NCI-H187 (cell line): ENCODE data around the gene ARF1.
"Not testable (repeated sequence)": the region's sequence is repeated elsewhere in the genome, so short reads cannot be mapped to it uniquely, and the experiment has no call there.

Experiments used
- DNase-seq, 2 experiments: peaks; one replicate each; lab custom pipeline; 2025; lab: John Stamatoyannopoulos, UW

Gene ARF1

GRCh38 chr1:228102791-228103620 lies 20.5 kb downstream of the ARF1 start, which contains the start of gene C1orf35:
TSS of gene C1orf35 (minus strand) at chr1:228103325. CDS start at chr1:228103227, 98 bp downstream.
- peak; percentile 14 to 66 for DNase-seq

- no peak for DNase-seq
Observed at GRCh38 chr1:228104526-228105269, 22.2 kb downstream of the ARF1 start.

- no peak for DNase-seq
Observed at GRCh38 chr1:228105270-228105995, 22.9 kb downstream of the ARF1 start.

- no peak for DNase-seq
Observed at GRCh38 chr1:228105996-228106799, 23.7 kb downstream of the ARF1 start.

GRCh38 chr1:228106800-228107054 lies 24.2 kb downstream of the ARF1 start:
- no peak for DNase-seq

DNA sequence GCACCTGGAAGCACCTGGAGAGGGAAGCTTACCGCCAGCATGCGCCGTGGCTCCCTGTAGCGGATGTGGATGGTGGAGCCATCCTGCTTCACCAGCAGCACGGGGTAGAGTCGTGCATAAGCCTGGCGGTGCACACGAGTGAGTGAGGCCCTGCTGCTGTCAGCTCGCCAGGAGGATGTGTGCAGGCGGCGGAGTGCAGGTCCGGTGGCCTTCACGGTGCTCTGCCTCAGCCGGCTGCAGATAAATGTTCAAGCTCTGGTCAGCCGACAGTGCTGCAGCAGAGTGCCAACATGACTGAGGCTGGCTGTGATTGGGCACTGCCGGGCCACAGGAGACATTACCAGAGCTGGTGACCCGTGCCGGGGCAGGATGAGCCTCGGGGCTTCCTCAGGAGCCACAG lies 25.1 kb downstream of the ARF1 start:
- DNase-seq = no peak

DNA sequence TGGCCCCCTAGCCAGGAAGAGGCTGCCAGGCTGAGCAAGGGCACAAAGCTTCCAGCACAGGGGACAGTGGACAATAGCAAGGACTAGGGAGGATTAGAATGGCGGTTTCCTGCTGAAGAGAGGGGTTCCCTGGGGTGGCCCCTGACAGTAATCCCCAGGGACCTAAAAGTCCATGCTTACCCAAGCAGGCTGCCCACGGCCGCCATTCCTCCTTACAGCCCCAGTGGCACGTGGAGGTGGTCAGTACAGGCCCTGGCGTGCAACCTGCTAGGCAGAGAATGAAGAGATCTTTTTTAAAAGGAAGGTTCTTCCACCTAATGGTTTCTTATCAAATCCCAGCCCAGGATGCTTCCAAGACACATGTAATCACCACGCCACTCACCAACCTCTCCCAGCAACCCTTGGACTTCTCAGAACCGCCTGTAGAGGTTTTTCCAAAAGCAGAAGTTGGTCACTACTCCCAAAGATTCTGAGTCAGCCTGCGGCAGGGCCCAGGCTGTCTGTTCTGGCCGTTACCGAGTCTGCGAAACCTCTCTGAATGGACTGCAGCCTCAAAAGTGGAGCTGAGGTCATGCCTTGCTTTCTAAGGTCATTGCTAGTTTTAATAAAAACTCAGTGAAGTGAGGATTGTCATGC lies 25.7 kb downstream of the ARF1 start:
- DNase-seq = no peak

DNA sequence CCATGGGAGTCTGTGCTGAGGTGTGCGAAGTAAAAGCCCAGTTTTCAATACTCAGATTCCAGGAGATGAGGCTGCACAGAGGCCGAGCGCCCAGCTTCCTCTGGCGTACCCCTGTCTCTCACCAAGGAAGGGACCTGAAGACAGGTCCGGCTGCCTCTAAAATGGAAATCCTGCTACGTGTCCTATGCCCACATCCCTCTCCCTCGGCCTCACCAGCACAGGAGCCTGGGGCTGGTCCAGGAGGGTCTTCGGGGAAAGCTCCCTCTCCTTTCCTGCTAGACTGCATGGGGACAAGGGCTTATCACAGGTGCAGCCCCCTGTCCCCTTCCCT lies 26.2 kb downstream of the ARF1 start:
- no peak for DNase-seq

DNA sequence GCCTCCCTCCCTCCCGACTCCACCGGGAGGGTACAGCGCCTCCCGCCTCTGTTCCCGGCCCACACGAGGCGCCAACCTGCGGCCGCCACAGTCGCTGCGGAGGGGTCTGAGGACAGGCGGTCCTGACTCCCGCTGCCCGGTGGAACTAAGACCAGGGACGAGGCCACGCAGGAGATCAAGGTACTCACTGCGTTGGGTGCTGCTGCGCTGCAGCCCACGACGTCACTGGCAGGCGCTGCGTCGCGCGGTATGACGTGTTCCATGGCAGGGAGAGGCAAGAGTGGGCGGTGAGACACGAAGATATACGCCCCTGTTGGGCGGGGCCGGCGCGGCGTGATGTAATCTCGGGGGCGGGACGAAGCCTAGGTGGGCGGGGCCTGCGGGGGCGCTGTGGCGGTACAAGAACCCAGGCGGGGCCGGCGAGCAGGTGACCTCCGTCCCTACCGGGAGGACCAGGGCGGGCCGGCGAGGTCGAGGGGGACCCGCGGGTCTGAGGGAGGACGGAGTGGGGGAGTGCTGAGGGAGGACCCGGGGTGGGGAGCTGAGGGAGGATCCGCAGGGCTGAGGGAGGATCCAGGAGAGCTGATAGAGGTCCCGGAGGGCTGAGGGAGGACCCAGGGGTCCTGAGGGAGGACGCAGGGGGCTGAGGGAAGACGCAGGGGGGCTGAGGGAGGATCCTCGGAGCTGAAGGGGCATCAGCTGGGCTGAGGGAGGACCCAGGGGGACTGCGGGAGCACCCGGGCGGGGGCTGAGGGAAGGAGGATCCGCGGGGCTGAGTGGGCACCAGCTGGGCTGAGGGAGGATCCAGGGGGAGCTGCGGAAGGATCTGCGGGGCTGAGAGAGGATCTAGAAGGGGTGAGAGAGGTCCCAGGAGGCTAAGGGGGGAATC lies 26.8 kb downstream of the ARF1 start, which contains the start of gene MRPL55:
Gene MRPL55 (minus strand): TSS at position 227 of the 889 bp plus-strand sequence. CDS start 1,039 bp downstream, outside the sequence.
- peak; percentile 77 to 80 for DNase-seq

- no peak for DNase-seq
Observed at GRCh38 chr1:228109962-228110488, 27.5 kb downstream of the ARF1 start.

DNA sequence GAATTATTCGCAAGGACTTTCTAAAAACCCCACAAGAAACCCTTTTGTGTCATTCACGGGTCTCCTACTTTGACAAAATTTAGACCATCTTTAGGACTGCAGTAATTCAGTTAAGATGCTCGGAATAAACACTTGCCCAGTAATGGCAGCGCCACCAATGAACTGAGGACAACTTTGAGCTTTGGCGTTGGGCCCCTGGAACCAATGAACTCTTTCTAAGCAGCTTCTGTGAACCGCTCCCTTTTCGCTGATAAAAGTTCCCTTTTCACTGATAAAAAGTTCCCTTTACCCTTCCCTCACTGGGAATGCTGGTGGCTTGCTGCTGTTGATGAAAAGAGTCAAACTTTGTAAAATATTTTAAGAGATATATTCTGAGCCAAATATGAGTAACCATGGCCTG lies 28.0 kb downstream of the ARF1 start:
- DNase-seq = no peak

- not testable (repeated sequence) for DNase-seq
Observed at GRCh38 chr1:228111315-228111714, 28.8 kb downstream of the ARF1 start.

- DNase-seq = no peak
Observed at GRCh38 chr1:228112167-228112566, 29.7 kb downstream of the ARF1 start.

DNA sequence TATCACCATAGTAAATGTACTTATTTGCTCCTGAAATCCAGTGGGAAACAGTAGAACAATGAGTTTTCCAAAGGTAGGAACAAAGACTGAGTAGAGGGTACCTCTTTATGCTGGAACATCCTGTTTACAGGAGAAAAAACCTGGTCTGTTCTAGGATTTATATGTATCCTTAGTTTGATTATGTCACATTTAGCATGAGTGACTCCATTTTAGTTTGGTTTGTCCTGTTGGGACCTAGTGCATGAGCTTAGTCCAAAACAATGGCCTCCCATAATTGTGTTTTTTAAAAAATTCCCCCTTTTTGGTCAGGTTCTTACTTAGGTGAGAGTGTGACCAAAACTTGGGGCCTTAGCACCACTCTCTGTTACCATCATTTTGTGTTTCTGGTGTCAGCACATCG lies 30.1 kb downstream of the ARF1 start:
- DNase-seq = no peak

DNA sequence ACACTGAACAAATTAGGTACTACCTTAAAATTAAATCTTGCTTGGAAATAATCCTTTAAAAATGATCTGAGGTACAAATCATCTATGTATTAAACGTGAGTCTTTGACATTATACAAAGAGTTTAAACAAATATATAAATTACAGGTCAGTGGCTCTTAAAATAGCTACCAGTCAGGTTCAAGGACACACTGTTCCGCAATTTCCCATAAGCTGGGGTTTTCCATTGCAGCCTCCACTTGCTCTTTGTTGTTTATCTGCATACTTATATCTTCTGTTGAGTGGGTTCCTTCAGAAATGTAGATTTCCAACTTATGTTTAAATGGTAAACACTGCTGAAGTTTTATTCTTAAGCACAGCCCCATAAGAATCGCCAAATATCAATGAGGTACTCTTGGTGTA lies 32.3 kb downstream of the ARF1 start:
- DNase-seq = no peak

DNA sequence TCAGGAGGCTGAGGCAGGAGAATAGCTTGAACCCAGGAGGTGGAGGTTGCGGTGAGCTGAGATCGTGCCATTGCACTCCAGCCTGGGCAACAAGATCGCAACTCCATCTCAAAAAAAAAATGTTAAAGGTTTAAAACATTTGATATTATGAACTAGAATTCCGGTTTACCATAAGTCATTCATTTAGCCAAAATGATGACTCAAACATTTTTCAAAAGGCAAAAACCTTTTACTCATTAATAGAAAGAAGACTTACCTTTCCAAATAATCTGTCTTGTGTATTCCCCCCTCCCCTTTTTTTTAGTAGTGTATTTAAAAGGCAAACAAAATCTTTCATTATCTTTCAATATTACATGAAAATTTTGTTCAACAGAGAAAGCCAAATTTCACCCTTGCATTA lies 34.8 kb downstream of the ARF1 start:
- no peak for DNase-seq

DNA sequence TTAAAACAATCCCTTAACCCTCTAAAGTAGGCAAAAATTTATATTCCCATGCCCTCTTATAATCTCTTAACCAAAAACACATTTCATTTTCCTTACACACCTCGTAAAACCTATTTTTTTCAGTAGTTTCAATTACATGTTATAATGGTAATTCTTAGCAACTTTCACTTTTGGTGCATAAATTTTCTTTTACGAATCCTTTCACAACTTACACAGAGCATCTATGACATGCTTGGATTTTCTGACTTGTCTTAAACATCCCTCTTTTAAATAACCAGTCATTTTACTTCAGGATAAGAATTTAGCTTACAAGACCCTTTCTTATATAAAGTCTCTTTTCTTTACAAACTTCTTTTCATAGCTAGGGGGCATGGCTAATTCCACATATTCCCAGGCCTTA lies 35.5 kb downstream of the ARF1 start:
- DNase-seq = no peak

DNA sequence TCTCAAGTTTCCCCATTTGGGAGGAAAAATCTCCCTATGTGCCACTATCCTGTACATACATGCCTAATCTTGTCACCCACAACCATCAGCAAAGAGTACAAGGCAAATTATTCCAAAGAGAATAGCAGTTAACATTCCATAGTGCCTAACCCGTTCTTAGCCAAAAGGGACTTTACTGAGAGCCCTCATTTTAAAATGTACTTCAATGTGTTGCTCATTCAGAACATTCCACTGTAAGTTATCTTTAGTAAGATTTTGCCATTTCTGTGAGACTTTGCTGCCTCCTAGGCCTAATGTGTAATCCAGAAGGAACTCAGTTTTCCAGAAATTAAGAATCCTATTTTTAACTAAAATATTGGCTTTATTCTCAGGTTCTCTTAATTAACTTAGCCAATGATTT lies 37.8 kb downstream of the ARF1 start:
- DNase-seq = no peak

GRCh38 chr1:228120857-228121489 lies 38.5 kb downstream of the ARF1 start:
- DNase-seq = no peak
